ENCODE data around the gene AHDC1. TPM values are rescaled to one million over a fixed set of nuclear protein-coding genes. Genes with fewer than 3 reads are reported as not detected.

The AHDC1 gene
- total and polyA plus RNA-seq, 2 of the 13 experiments (the other 11 are each of a cell fraction or from before 2014, with no cell fraction given): 1.0 to 2.7 TPM

GRCh38 chr1:27527223-27527889 lies 76.6 kb downstream of the AHDC1 start (continued):
- no peak for TF ChIP-seq CBX5 (CRISPR knock-in tag; IDR thresholded peaks at IDR 0.05; ENCODE audit: borderline replicate concordance)
- no peak for TF ChIP-seq ZBTB43 (CRISPR knock-in tag; conservative IDR thresholded peaks at IDR 0.05)
- no peak for TF ChIP-seq ZNF670 (CRISPR knock-in tag; IDR thresholded peaks at IDR 0.05; ENCODE audit: borderline replicate concordance)
- no peak for TF ChIP-seq MATR3 (CRISPR knock-in tag; IDR thresholded peaks at IDR 0.05)
- no peak for TF ChIP-seq BHLHE40 (IDR thresholded peaks at IDR 0.05; ENCODE audit: low read length)
- TF ChIP-seq RBM22 (optimal IDR thresholded peaks at IDR 0.05; ENCODE audit: low read length): no peak
- TF ChIP-seq MXD3 (CRISPR knock-in tag; IDR thresholded peaks at IDR 0.05): no peak
- no peak for TF ChIP-seq ZFP41 (CRISPR knock-in tag; IDR thresholded peaks at IDR 0.05; ENCODE audit: borderline replicate concordance)
- TF ChIP-seq FOXC1 (CRISPR knock-in tag; IDR thresholded peaks at IDR 0.05; ENCODE audit: borderline replicate concordance): no peak
- TF ChIP-seq HMG20A (CRISPR knock-in tag; IDR thresholded peaks at IDR 0.05; ENCODE audit: borderline replicate concordance): no peak
- no peak for TF ChIP-seq IKZF5 (CRISPR knock-in tag; IDR thresholded peaks at IDR 0.05)
- TF ChIP-seq JUN (CRISPR knock-in tag; IDR thresholded peaks at IDR 0.05): no peak
- TF ChIP-seq ZSCAN12 (CRISPR knock-in tag; IDR thresholded peaks at IDR 0.05): no peak
- TF ChIP-seq, protein P1, sequence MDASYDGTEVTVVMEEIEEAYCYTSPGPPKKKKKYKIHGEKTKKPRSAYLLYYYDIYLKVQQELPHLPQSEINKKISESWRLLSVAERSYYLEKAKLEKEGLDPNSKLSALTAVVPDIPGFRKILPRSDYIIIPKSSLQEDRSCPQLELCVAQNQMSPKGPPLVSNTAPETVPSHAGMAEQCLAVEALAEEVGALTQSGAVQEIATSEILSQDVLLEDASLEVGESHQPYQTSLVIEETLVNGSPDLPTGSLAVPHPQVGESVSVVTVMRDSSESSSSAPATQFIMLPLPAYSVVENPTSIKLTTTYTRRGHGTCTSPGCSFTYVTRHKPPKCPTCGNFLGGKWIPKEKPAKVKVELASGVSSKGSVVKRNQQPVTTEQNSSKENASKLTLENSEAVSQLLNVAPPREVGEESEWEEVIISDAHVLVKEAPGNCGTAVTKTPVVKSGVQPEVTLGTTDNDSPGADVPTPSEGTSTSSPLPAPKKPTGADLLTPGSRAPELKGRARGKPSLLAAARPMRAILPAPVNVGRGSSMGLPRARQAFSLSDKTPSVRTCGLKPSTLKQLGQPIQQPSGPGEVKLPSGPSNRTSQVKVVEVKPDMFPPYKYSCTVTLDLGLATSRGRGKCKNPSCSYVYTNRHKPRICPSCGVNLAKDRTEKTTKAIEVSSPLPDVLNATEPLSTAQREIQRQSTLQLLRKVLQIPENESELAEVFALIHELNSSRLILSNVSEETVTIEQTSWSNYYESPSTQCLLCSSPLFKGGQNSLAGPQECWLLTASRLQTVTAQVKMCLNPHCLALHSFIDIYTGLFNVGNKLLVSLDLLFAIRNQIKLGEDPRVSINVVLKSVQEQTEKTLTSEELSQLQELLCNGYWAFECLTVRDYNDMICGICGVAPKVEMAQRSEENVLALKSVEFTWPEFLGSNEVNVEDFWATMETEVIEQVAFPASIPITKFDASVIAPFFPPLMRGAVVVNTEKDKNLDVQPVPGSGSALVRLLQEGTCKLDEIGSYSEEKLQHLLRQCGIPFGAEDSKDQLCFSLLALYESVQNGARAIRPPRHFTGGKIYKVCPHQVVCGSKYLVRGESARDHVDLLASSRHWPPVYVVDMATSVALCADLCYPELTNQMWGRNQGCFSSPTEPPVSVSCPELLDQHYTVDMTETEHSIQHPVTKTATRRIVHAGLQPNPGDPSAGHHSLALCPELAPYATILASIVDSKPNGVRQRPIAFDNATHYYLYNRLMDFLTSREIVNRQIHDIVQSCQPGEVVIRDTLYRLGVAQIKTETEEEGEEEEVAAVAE (CRISPR knock-in tag; IDR thresholded peaks at IDR 0.05; ENCODE audit: borderline replicate concordance): no peak
- no peak for TF ChIP-seq SOX6 (IDR thresholded peaks at IDR 0.05)
- no peak for TF ChIP-seq SOX6 (CRISPR knock-in tag; IDR thresholded peaks at IDR 0.05)
- TF ChIP-seq, protein P2, sequence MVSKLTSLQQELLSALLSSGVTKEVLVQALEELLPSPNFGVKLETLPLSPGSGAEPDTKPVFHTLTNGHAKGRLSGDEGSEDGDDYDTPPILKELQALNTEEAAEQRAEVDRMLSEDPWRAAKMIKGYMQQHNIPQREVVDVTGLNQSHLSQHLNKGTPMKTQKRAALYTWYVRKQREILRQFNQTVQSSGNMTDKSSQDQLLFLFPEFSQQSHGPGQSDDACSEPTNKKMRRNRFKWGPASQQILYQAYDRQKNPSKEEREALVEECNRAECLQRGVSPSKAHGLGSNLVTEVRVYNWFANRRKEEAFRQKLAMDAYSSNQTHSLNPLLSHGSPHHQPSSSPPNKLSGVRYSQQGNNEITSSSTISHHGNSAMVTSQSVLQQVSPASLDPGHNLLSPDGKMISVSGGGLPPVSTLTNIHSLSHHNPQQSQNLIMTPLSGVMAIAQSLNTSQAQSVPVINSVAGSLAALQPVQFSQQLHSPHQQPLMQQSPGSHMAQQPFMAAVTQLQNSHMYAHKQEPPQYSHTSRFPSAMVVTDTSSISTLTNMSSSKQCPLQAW (CRISPR knock-in tag; IDR thresholded peaks at IDR 0.05): peak; percentile 35; the same call in 1 of the 2 replicates
- TF ChIP-seq REXO4 (CRISPR knock-in tag; IDR thresholded peaks at IDR 0.05; ENCODE audit: borderline replicate concordance): no peak
- TF ChIP-seq, protein P3, sequence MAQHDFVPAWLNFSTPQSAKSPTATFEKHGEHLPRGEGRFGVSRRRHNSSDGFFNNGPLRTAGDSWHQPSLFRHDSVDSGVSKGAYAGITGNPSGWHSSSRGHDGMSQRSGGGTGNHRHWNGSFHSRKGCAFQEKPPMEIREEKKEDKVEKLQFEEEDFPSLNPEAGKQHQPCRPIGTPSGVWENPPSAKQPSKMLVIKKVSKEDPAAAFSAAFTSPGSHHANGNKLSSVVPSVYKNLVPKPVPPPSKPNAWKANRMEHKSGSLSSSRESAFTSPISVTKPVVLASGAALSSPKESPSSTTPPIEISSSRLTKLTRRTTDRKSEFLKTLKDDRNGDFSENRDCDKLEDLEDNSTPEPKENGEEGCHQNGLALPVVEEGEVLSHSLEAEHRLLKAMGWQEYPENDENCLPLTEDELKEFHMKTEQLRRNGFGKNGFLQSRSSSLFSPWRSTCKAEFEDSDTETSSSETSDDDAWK (CRISPR knock-in tag; IDR thresholded peaks at IDR 0.05): no peak
- TF ChIP-seq ZBTB1 (CRISPR knock-in tag; IDR thresholded peaks at IDR 0.05; ENCODE audit: borderline replicate concordance): no peak

Data from HepG2 (cell line).